Left lobe of liver (tissue), 2 donors: Measurements from ENCODE around the gene PGBD1. TPM values are rescaled to one million over a fixed set of nuclear protein-coding genes. Genes with fewer than 3 reads are reported as not detected.

ENCODE experiments used
- ATAC-seq: fragments of 200-7000 bp; cut with Tn5 transposase; one replicate; pipeline ENCODE4 v1.9.1; 2020; ENCODE audit warnings: mild to moderate bottlenecking, moderate library complexity
- DNase-seq: peaks from one replicate; pipeline ENCODE4 v3.0.0-alpha.2; 2020; ENCODE audit warnings: low spot score
- total RNA-seq: library from RNA; stranded (reverse); gene quantifications from one replicate; pipeline ENCODE4 v1.2.1, GENCODE V29; 2021
- donor health status: DM: no; HTN: no; CAD: no; lungs with moderate emphysema.
- donor health status: DM: no; HTN: yes; CAD: no.

The PGBD1 gene
- total RNA-seq: 1.0 TPM

DNA sequence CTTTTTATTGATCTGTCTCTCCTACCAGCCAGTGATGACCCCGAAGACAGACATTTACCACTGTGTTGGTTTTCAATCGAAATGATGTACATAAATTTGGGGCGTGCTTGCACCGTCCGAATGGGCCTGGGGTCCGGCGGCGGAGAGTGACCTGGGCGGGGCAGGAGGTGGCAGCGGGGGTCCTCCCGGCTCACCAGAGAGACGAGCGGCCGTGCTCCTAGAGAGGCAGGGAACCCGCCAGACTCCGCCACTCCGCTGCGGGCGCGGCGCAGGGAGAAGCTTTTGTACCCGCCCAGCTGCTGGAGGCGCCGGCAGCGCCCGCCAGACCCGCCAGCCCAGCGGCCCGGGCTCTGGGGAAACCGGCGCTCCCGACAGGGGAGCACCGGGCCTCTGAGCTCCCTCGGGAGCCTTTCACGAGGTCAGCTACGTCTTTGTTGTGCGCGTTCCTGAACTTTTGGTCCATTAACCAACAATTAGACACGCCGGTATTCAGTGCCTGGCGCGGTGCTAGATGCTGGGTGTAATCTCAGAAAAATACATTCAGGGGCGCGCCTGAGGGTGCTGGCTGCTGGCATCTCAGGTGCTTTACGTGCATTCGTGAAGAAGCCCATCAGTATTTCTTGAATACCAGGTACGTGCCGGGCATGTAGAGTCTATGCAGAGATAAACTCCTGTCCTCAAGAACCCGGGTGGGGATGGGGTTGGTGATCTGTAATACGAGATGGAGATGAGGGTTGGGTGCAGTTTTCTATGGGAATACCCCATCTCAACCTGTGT, at the start of gene PGBD1:
PGBD1 (plus strand) TSS at position 285 of the 777 bp plus-strand sequence. CDS start 2,242 bp downstream, outside the sequence.
- DNase-seq: peak; percentile 53
- ATAC-seq: peak; percentile 91

- no peak for ATAC-seq
These were observed 48.6 kb upstream of the PGBD1 start for GRCh38 chr6:28232785-28233184.

GRCh38 chr6:28235912-28236452, 45.4 kb upstream of the PGBD1 start:
- DNase-seq (no peak), ATAC-seq (no peak)

More at GRCh38 chr6:28232785-28233184, 48.6 kb upstream of the PGBD1 start:
- no peak for DNase-seq

DNA sequence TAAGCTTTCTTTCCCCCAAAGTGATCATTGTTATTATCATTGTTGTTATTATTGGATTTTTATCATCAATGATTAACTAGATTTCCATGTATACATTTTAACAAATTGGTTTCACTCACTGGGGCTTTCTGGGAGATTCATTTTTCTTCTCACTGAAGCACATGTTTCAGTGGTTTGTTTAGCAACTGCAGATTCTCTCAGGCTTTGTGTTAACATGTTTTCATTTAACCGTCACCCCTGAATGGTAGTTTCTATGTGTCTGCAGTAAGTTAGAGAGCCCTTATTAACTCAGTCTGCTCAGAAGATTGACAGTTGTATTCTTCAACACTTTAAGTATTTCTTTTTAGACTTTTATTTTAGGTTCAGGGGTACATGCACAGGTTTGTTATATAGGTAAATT, 41.7 kb upstream of the PGBD1 start:
- ATAC-seq: no peak

DNA sequence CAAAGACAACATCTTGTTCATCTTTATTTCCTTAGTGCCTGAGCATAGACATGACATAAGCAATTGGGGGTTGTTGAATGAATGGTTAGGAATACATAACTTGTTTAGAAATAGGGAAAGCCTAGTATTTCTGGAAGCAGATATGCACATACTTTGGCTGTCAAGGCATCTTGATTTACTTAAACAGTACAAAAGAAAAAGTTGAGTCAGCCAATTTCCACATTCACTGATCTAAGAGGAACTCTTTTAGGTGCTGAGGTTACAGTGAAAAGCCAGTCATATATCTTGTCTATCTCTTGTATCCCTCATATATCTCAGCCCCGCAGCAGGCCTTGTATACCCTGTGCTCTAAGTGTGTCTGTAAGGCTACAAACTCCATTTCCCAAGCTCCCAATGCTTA, 40.9 kb upstream of the PGBD1 start:
- DNase-seq (no peak), ATAC-seq (no peak)

More for the DNA sequence above, 41.7 kb upstream of the PGBD1 start:
- no peak for DNase-seq

- no peak for ATAC-seq
- no peak for DNase-seq
These were observed 37.4 kb upstream of the PGBD1 start for GRCh38 chr6:28243946-28244345.

DNA sequence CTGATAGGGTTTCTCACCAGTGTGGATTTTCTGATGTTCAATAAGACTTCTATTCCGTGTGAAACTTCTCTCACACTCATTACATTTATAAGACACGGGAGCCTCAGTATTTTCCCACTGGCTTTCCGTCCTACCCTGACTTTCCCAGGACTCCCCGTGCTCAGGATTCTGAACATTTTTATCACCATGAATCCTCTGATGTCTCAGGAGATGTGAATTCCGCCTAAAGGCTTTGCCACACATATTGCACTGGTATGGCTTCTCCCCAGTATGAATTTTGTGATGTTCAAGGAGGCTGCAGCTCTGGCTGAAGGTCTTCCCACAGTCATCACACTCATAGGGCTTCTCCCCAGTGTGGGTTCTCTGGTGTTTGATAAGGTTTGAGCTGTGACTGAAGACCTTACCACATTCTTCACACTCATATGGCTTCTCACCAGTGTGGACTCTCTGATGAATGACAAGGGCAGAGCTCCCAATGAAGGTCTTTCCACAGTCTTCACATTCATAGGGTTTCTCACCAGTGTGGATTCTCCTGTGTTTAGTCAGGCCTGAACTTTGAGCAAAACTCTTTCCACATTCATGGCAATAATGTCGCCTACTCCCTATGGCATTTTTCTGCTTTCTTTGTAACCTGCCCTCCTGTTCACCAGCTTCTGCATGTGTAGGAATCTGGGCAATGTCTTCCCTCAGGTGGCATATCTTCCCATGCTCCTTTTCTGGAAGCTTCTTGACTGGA, 36.0 kb upstream of the PGBD1 start:
- no peak for DNase-seq
- no peak for ATAC-seq

DNA sequence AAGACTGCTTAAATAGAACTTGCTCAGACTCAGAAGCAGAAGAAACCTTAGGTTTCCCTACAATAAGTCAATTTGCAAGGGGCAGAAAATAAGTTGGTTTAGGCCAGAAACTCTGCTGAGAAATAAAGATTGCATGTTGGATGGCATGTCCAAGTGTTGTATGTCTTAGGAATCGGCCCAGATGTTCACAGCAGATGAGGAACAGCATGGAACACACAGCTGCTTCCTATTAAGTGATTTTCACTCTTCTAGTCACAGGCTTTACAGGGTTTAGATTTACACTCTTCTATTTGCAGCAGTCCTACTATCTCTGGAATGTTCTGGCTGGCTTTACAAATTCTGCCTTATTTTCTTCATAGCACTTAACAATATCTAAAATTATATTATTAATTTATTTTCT, 32.5 kb upstream of the PGBD1 start:
- DNase-seq (no peak), ATAC-seq (no peak)

DNA sequence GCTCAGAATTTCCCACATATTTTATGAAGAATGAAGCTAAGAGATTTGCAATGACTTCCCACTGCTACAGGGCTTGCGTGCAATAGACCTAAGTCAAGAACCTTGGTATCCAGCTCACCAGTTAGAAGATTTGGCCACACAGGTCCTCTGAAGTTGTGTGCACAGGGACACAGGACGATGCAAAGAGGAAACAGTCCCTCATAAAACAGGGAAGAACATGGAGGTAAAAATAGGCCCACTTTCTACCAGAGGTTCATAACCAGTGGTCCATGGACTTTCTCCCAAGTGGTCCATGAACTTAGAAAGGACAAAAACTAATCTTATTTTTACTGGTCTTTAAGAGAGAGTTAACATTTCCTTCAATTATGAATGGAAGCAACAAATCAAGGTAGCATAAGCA, 30.6 kb upstream of the PGBD1 start:
- DNase-seq: no peak
- no peak for ATAC-seq

DNA sequence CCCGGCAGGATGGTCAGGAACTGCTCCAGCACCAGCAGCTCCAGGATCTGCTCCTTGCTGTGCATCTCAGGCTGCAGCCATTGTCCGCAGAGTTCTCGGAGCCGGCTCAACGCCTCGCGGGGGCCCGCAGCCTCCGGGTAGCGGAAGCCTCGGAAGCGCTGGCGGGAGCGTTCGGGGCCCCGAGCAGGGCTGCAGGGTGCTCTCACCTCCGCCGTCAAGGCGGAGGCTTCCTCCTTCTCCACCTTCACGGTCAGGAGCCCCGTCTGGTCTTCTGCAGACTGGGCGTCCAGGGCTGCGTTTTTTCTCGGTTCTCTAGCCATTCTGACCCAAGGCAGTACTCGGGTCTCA, 29.7 kb upstream of the PGBD1 start:
- DNase-seq: no peak
- ATAC-seq: peak; percentile 59

DNA sequence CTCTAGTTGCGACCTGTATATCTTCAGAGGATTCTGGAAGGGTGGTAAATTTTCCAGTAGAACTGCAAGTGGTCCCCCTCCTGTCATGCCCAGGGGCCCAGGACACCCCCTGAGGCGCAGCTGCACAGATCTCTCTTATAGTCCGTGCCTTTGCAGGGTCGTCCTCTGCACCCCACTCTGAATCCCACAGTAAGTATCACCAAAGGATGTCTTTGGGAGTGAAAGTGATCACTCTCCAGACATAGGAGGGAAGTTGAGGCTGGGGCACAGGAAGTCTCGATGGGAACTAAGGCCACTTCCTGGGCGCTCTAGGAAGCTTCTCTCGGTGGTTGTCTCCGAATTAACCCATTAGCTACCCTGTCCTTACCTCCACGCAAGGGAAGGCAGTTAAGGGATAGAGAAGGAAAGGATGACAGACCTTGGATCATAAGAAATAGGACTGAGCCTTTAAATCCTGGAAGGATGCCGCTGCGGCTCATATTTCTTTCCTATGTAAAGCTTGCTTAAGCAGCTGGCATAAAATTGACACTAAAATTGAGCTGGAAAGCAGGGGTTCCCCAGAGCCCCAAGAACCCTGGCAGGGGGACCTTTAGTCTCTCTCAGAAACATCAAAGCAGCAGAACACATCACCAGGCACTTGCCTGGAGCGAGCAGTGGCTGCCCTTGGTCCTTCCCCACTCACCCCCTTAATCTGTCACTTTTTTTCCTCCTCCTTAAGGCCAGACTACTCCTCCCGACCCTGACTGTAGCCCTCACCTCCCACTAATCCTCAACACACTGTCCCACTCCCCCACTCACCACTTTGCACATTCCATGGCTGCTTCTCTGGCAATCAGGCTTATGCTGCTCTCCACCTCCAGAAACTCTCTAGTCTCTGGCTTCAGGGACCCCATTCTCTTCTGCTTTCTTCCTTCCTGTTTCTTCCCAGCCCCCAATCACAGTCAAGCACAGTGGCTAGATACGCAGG, 29.1 kb upstream of the PGBD1 start, which contains the start of gene ZKSCAN4:
ZKSCAN4 (minus strand) TSS at position 261 of the 967 bp plus-strand sequence. CDS start 289 bp downstream, outside the sequence.
- DNase-seq (peak; percentile 82), ATAC-seq (peak; percentile 99)

DNA sequence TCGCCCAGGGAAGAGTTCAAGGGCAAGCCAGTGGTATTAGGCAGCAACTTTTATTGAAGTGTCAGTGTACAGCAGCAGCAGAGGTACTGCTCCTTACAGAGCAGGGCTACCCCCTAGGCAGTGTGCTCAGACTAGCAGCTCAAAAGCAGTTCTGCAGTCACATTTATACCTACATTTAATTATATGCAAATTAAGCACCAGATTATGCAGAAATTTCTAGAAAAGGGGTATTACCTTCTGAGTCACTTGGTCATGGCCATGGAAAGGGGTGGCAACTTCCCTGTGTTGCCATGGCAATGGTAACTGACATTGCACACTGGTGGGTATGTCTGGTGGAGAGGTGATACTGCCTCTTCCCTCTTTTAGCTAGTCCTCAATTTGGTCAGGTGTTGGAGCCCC, 27.3 kb upstream of the PGBD1 start:
- DNase-seq (no peak), ATAC-seq (no peak)

DNA sequence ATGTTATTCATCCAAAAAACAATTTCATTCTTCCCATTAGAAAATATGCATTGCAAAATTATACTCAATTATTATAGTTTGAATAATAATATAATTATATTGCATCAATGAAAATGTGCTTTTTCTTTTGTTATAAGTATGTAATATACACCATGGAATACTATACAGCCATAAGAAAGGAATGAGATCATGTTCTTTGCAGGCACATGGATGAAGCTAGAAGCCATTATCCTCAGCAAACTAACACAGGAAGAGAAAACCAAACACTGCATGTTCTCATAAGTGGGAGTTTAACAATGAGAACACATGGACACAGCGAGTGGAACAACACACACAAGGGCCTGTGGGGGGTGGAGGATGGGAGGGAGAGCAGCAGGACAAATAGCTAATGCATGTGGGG, 24.3 kb upstream of the PGBD1 start:
- ATAC-seq: no peak
- DNase-seq: no peak

DNA sequence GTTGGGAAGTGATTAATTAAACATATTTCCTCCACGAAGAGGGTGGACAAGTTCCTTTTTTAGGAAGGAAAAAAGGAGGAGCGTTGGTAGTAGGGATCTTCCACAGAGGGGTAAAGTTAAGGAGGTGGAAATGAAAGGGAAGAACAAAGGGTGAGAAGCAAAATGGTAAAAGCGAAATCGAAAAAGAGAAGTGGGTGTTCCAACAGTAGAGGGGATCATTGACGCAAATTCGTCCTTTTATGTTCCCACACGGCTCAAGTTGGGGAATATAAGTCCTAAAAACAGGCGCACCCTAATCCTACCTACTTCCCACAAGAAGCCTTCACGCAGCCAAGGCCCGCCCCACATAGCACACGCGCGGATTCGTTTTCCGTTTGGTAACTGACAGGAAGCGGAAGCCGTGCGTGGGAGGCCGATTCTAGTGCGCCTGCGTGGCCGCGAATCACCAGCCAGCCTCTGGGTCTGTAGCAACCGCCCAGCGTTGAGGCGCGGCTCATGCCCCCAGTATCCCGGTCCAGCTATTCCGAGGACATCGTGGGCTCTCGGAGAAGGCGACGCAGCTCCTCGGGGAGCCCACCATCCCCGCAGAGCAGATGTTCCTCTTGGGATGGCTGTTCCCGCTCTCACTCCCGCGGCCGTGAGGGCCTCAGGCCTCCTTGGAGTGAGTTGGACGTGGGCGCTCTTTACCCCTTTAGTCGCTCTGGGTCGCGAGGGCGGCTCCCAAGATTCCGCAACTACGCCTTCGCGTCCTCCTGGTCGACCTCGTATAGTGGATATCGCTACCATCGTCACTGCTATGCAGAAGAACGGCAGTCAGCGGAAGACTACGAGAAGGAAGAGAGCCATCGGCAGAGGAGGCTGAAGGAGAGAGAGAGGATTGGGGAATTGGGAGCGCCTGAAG, 22.2 kb upstream of the PGBD1 start, which contains the start of gene NKAPL:
NKAPL (plus strand) TSS at position 421 of the 901 bp plus-strand sequence; CDS start at position 496, 75 bp downstream.
- DNase-seq: peak; percentile 63
- ATAC-seq: peak; percentile 62

GRCh38 chr6:28263922-28264321, 17.4 kb upstream of the PGBD1 start:
- ATAC-seq: no peak
- DNase-seq: no peak

DNA sequence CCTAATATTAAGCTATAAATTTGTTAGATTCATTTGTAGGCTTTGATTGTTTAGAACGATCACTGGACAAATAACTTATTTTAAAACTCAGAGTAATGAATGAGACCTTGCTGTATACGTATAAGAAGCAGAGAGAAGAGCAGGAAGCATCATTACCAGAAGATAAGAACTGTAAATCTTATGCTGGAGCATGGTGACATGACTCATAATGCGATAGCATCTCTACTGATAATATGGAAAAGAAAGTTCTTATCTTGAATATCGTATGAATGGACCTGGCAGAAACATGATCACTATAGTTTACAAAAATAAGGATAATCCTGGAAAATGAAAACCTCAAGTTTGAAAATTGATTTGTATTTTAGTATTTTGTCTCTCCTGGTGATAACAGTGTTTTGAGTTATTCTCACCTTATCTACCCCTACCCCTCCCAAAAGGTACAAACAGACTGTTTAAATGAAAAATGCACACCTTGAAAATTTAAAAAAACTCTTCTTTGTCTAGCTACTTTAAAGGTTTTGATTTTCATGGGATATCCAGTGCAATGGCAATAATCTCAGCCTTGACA, 16.5 kb upstream of the PGBD1 start:
- ATAC-seq (no peak), DNase-seq (no peak)

DNA sequence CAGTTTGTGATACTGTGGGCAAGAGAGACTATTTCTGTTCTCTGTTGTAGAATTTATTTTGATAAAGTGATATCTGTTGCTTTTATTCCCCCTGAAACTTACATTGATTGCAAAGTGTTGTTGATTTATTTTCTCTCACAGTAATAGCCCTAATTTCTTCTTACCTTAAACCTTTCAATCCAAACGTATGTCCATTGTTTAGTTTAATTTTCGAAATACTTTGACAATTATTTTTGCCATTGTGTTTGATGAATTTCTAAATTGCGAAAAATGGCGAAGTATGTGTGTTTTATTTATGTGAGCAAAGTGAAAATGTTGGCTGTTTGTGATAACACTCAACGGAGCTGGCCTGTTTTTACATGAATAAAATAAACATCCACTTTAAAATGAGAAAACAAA, 14.8 kb upstream of the PGBD1 start:
- DNase-seq (no peak), ATAC-seq (no peak)

DNA sequence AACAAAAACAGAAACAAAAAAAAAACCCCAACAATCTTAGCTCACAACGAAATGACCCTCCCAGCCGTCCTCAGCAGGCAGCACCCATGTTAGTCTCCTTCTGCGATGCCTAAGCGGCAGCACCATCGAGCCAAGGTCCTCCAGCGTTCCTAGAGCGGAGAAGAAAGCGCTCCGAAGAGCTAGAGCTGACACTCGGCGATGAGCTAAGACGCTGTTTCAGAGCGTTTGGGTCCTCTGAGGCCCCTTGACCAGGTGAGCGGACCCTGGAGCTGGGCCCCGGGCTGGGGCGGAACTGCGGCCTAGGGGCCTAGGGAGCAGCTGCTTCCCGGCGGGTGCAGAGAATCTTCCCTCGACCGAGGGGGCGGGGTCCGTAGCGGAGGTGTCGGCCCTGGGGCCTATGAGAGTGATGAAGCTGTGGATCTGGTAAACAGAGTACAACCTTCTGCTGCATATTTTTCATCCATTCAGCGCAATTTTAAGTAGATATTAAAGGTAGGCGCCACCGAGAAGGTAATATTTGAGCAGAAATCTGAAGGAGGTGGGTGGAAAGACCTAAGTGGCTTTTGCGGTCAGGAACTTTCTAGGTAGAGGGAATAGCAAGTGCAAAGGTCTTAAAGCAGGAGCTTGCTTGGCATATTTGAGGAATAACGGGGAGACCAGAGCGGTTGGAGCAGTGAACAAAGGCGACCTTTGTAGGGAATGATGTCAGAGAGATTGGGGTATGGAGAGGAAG, 14.2 kb upstream of the PGBD1 start, which contains the start of gene ZSCAN26:
ZSCAN26 (plus strand) TSS at position 182 of the 733 bp plus-strand sequence. CDS start 4,777 bp downstream, outside the sequence.
- peak; percentile 99 for ATAC-seq
- peak; percentile 82 for DNase-seq
